NCI-H460 (cell line): ENCODE data around the gene MCF2L2. TPM values are rescaled to one million over a fixed set of nuclear protein-coding genes. Genes with fewer than 3 reads are reported as not detected.

Experiments used
- DNase-seq: peaks from one replicate; pipeline ENCODE4 v3.0.0-alpha.2; 2016; ENCODE audit warnings: low read depth; ENCODE audit errors: extremely low read depth
- small RNA-seq, 2 experiments: library from RNA; depleted of rRNA; stranded (forward); fragments of <200 nt; gene quantifications; one replicate each; pipeline ENCODE3, GENCODE V24; 2014
- total RNA-seq: library from RNA; depleted of rRNA; stranded (reverse); fragments of >200 nt; shearing (Covaris generic); gene quantifications from 2 replicates; pipeline ENCODE4 v1.2.3, GENCODE V29; 2014; rRNA removed

MCF2L2 gene
- total RNA-seq, 1 experiment from 2014 or later = 0.57 TPM

GRCh38 chr3:183153210-183153950 lies 275.0 kb downstream of the MCF2L2 start:
- no peak for DNase-seq

DNA sequence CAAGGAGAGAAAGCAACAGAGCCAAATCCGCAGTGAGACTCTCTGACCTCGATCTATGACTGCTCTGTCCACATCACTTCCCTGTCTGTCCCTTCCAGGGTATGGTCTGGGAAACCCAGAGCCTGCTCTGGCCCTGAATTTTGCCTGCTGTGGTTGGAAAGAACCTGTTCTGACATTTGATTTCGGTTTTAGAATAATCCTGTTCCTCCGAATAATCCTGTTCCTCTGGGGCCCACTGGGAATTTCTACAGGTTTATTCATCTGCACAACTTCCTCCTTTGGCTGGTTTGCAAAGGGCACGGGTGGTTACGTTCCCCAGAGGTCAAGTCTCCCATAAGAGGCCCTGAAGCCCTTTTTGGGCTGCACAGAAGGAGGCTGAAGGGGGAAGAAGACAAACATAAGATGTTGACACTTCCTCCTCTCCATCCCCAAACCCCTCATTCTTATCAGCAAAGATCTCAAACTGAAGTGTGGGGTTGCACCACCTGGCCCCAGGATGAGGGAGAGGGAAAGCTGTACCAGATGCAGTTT lies 276.5 kb downstream of the MCF2L2 start:
- no peak for DNase-seq

DNA sequence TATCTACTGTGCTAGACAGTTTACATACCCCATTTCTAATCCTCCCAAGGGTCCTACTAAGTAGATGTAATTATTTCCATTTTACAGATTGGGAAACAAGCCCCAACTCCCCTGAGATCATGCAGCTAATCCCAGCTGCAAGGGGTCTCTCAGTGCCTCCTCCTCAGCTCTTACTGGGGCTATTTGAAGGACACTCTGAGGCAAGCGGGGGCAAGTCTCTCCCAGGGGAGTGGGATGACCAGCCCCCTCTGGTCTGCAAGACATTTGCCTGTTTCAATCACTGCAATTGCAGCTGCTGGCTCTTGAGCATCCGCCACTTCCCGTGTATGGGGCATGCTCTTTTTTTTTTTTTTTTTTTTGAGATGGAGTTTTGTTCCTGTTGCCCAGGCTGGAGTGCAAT lies 277.3 kb downstream of the MCF2L2 start:
- no peak for DNase-seq

GRCh38 chr3:183149915-183150750 lies 278.3 kb downstream of the MCF2L2 start:
- no peak for DNase-seq

DNA sequence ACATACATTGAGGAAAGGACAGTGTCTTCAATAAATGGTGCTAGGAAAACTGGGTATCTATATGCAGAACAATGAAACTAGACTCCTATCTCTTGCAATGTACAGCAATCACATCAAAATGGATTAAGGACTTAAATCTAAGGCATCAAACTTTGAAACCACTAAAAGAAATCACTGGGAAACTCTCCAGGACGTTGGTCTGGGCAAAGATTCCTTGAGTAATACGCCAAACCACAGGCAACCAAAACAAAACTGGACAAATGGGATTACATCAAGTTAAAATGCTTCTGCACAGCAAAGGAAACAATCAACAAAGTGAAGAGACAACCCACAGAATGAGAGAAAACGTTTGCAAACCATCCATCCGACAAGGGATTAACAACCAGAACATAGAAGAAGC lies 280.4 kb downstream of the MCF2L2 start:
- DNase-seq = no peak

DNA sequence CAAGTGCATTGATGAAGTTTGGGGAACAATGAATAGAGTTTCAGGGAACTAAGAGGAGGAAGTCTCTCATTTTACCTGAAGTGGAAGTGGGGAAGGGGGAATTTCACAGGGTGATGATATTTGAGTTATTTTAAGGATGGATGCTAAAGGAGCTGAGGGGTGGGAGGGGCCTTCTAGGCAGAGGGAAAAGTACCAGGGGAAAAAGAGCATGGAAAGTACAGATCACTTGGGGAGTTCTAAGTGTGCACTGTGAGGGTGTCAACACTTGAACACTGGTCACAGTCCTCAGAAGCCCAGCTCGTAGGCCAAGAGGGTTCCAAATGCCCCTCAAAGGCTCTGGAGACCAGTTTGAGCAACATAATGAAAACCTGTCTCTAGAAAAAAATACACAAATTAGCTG lies 284.1 kb downstream of the MCF2L2 start:
- no peak for DNase-seq

- no peak for DNase-seq
Measured at GRCh38 chr3:183142199-183142598, 286.2 kb downstream of the MCF2L2 start.

- DNase-seq = no peak
Measured at GRCh38 chr3:183134844-183135243, 293.6 kb downstream of the MCF2L2 start.

DNA sequence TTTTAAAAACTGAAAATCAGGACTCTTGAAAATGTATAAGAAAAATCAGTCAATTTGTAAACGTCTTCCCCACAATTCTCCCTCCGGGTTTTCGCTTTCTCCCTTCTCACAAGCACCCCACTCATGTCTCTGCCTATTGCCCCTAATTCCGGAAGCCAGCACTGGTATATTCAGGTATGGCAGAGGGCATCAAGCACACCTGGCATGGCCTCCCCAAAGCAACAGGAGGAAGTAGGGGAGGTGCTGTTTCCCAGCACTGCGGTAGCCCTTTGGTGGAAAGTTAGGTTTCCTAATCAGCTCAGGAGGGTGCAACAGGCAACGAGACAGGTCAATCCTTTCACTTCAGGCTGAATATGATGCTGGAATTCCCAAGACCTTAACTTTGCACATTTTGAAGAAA lies 296.0 kb downstream of the MCF2L2 start:
- no peak for DNase-seq

GRCh38 chr3:183131735-183132134 lies 296.7 kb downstream of the MCF2L2 start:
- no peak for DNase-seq

DNA sequence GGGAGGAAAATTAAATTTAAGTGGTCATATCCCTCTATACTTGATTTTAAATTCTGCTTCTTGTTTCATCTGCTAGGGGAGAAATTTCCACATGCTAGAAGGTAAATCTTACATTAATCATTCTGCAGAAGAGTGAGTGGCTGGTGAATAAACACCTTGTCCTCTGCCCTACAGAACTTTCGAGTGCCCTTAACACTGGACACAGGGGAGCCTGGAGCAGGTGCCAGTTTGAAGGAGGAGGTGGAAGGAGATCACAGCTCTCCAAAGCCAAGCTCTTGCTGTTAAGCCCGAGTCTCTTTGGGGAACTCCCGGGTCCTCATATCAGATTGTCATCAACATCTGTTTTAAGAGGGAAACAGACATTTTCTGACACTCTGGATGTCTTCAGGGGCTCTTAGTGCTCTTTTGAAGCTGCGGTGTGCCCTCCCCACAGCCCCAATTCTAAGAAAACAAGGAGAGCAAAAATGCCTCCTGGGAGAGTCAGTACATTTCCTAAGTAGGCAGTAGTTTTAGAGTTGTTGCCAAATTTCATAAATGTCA lies 297.2 kb downstream of the MCF2L2 start:
- no peak for DNase-seq

DNA sequence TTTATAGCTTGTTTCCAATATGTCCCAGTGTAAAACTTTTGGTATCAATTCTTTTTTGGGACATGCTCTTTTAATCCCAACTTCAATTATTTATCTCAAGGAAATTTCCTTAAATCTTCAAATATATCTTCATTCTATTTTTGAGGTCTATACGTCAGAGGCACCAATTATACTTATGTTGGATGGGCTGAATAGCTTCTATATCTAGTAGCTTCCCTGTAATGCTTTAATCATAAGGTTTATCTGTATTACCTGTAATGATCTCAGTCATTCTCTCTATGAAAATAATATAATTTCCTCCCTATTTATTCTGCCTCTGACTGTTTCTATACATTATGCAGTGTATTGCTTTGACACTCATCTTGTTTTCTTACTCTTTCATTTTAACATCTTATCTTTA lies 299.2 kb downstream of the MCF2L2 start:
- no peak for DNase-seq

- no peak for DNase-seq
Measured at GRCh38 chr3:183128709-183129108, 299.7 kb downstream of the MCF2L2 start.

Small RNA genes lying within 50 kb of the gene (small RNA-seq; reads per million reads assigned to genes)
- gene RF00092 (0 reads per million in 2 experiments), gene RF00394 (0 reads per million in 2 experiments), gene RF01241 (0 reads per million in 2 experiments), gene RNA5SP151 (0 reads per million in 2 experiments), gene SNORA63D (0.93 to 1.9 reads per million in 2 experiments)

Other genes starting within 250 kb of the MCF2L2 start
- 8.2 and 9.7 TPM in 2 replicates for gene B3GNT5, start 175.4 kb downstream of the MCF2L2 start, total RNA-seq
- gene KLHL6, start 127.1 kb upstream of the MCF2L2 start, total RNA-seq = not detected in 2 replicates
- 17.5 and 19.9 TPM in 2 replicates for gene KLHL24, start 207.0 kb upstream of the MCF2L2 start, total RNA-seq